Fibroblast of lung (primary cell): Measurements from ENCODE around the gene MRPL38.

Experiments used
- CTCF ChIP-seq, 2 donors: IDR thresholded peaks in 1 of 2; conservative IDR thresholded peaks in 1 of 2; 1 replicate in 1 of 2; 2 replicates in 1 of 2; pipeline ENCODE4 v1.5.1; 2011 to 2012; ENCODE audit warnings: low read length in 2 of 2, control low read depth in 1 of 2, inconsistent platforms in 1 of 2, low read depth in 1 of 2, mild to moderate bottlenecking in 1 of 2
- EZH2 ChIP-seq: IDR thresholded peaks from 2 replicates; pipeline ENCODE4 v1.5.1; 2012; ENCODE audit warnings: low read length, control low read depth, mild to moderate bottlenecking; ENCODE audit errors: missing control alignments

- TF ChIP-seq CTCF (conservative IDR thresholded peaks at IDR 0.05 in 1 of 2, IDR thresholded peaks at IDR 0.05 in 1 of 2; ENCODE audit: low read depth in 1 of 2, low read length in 2 of 2), result no peak
- TF ChIP-seq EZH2, result no peak
These were observed 18.5 kb upstream of the MRPL38 start for GRCh38 chr17:75922963-75923874.
